HL-60 (cell line): Measurements from ENCODE around the gene CLEC10A.
A peak's percentile ranks its signal among the peaks of the same experiment; 100 is the strongest.

Source experiments
- DNase-seq, 2 experiments: peaks; one replicate each; pipeline ENCODE4 v3.0.0-alpha.2; 2010 to 2020; ENCODE audit warnings: low read depth in 1 of 2, low spot score in 1 of 2
- H3K27ac ChIP-seq: fragments of 250-450 bp; sonication (Bioruptor Pico); replicated peaks from 2 replicates; pipeline ENCODE4 v1.5.1; 2020; ENCODE audit warnings: mild to moderate bottlenecking, moderate library complexity
- H3K27me3 ChIP-seq: fragments of 250-450 bp; sonication (Bioruptor Pico); 2 replicates; pipeline ENCODE4 v1.5.1; 2021; ENCODE audit warnings: mild to moderate bottlenecking, moderate library complexity; ENCODE audit not compliant: insufficient read depth, poor library complexity, severe bottlenecking
- H3K4me3 ChIP-seq: replicated peaks from 2 replicates; pipeline ENCODE4 v1.5.1; 2011; ENCODE audit warnings: mild to moderate bottlenecking, control low read depth, low read length; ENCODE audit not compliant: insufficient read depth
- GABPA ChIP-seq: IDR thresholded peaks from 2 replicates; pipeline ENCODE4 v1.6.1; 2012; ENCODE audit warnings: low read depth
- POLR2AphosphoS5 ChIP-seq: IDR thresholded peaks from 2 replicates; pipeline ENCODE4 v1.6.1; 2012; ENCODE audit warnings: low read depth
- SPI1 ChIP-seq: IDR thresholded peaks from 2 replicates; pipeline ENCODE4 v1.6.1; 2012; ENCODE audit warnings: low read depth, mild to moderate bottlenecking, borderline replicate concordance
- TF ChIP-seq, protein P1 (sequence below): IDR thresholded peaks from one replicate; pipeline ENCODE4 v1.5.1; 2011; ENCODE audit warnings: low read length, control low read depth, inconsistent platforms; ENCODE audit not compliant: insufficient read depth
- TF ChIP-seq, protein P2 (sequence below): IDR thresholded peaks from 2 replicates; pipeline ENCODE4 v1.6.1; 2012; ENCODE audit warnings: low read depth; ENCODE audit not compliant: insufficient replicate concordance

Gene CLEC10A

DNA sequence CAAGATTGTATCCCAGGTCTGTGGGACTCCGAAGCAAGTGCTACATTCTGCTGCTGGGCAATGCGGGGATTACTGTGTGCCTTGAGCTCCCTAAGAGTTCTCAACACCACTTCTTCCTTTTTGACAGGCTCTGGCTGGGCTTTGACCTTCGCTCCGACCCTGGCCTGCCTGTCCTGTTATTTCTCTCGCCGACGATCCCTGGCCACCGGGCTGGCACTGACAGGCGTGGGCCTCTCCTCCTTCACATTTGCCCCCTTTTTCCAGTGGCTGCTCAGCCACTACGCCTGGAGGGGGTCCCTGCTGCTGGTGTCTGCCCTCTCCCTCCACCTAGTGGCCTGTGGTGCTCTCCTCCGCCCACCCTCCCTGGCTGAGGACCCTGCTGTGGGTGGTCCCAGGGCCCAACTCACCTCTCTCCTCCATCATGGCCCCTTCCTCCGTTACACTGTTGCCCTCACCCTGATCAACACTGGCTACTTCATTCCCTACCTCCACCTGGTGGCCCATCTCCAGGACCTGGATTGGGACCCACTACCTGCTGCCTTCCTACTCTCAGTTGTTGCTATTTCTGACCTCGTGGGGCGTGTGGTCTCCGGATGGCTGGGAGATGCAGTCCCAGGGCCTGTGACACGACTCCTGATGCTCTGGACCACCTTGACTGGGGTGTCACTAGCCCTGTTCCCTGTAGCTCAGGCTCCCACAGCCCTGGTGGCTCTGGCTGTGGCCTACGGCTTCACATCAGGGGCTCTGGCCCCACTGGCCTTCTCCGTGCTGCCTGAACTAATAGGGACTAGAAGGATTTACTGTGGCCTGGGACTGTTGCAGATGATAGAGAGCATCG, 41.8 kb downstream of the CLEC10A start:
- no peak overlapping the region for H3K4me3 ChIP-seq
- TF ChIP-seq SPI1: no peak
- no peak overlapping the region for H3K27ac ChIP-seq
- no peak for DNase-seq
- H3K27me3 ChIP-seq: peaks cover under 1% of the 10 kb centered on the region

DNA sequence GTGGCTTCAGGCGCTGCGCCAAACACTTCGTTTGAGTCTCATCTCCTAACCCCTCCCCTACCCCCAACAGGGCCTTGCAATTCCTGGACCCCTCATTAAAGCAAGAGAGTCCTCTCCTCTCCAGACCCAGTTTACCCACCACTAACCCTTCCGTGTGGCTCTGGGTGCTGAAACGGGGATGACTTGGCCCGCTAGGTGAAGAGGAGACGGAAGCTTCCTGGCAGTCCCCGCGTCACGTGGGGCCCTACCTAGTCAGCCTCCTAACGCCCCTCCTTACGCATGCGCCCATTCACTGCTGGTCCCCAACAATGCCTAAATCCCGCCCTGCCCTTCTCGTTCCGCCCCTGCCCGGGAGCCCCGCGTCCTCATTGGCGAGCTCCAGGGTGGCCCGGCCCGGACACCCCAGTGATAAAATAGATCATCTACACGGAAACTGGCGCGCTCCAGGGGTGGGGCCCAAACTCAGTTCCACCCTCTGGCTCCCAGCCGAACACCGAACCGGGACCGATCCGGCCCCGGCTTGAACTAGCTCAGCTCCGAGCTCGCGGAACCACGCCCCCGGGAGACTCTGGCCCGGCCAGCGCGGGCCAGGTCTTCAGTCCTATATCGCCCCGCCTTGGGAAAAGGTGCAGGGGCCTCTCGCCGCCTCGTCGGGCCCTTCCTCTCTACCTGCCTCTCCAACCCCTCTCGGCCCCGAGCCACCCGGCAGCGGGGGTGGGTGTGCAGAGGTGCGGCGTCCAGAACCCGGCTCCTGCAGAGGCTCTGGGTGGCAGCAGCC, 44.3 kb downstream of the CLEC10A start, which contains the start of gene SLC16A13:
Gene SLC16A13, plus strand, starts transcription at position 425 of the 778 bp plus-strand sequence. CDS start 368 bp downstream, outside the sequence.
- Histone ChIP-seq H3K27ac (peak within 1 kb of the TSS; percentile 81), H3K4me3 (peak within 1 kb of the TSS; percentile 65), H3K27me3 (no peaks in the 10 kb centered on the region)
- DNase-seq: peak; percentile 86 to 92
- TF ChIP-seq GABPA: no peak
- no peak for TF ChIP-seq SPI1
- TF ChIP-seq, protein P1, sequence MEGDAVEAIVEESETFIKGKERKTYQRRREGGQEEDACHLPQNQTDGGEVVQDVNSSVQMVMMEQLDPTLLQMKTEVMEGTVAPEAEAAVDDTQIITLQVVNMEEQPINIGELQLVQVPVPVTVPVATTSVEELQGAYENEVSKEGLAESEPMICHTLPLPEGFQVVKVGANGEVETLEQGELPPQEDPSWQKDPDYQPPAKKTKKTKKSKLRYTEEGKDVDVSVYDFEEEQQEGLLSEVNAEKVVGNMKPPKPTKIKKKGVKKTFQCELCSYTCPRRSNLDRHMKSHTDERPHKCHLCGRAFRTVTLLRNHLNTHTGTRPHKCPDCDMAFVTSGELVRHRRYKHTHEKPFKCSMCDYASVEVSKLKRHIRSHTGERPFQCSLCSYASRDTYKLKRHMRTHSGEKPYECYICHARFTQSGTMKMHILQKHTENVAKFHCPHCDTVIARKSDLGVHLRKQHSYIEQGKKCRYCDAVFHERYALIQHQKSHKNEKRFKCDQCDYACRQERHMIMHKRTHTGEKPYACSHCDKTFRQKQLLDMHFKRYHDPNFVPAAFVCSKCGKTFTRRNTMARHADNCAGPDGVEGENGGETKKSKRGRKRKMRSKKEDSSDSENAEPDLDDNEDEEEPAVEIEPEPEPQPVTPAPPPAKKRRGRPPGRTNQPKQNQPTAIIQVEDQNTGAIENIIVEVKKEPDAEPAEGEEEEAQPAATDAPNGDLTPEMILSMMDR: no peak
- TF ChIP-seq, protein P2, sequence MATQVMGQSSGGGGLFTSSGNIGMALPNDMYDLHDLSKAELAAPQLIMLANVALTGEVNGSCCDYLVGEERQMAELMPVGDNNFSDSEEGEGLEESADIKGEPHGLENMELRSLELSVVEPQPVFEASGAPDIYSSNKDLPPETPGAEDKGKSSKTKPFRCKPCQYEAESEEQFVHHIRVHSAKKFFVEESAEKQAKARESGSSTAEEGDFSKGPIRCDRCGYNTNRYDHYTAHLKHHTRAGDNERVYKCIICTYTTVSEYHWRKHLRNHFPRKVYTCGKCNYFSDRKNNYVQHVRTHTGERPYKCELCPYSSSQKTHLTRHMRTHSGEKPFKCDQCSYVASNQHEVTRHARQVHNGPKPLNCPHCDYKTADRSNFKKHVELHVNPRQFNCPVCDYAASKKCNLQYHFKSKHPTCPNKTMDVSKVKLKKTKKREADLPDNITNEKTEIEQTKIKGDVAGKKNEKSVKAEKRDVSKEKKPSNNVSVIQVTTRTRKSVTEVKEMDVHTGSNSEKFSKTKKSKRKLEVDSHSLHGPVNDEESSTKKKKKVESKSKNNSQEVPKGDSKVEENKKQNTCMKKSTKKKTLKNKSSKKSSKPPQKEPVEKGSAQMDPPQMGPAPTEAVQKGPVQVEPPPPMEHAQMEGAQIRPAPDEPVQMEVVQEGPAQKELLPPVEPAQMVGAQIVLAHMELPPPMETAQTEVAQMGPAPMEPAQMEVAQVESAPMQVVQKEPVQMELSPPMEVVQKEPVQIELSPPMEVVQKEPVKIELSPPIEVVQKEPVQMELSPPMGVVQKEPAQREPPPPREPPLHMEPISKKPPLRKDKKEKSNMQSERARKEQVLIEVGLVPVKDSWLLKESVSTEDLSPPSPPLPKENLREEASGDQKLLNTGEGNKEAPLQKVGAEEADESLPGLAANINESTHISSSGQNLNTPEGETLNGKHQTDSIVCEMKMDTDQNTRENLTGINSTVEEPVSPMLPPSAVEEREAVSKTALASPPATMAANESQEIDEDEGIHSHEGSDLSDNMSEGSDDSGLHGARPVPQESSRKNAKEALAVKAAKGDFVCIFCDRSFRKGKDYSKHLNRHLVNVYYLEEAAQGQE: peak; percentile 18
- TF ChIP-seq POLR2AphosphoS5: peak; percentile 71; the same call in 1 of the 2 replicates

DNA sequence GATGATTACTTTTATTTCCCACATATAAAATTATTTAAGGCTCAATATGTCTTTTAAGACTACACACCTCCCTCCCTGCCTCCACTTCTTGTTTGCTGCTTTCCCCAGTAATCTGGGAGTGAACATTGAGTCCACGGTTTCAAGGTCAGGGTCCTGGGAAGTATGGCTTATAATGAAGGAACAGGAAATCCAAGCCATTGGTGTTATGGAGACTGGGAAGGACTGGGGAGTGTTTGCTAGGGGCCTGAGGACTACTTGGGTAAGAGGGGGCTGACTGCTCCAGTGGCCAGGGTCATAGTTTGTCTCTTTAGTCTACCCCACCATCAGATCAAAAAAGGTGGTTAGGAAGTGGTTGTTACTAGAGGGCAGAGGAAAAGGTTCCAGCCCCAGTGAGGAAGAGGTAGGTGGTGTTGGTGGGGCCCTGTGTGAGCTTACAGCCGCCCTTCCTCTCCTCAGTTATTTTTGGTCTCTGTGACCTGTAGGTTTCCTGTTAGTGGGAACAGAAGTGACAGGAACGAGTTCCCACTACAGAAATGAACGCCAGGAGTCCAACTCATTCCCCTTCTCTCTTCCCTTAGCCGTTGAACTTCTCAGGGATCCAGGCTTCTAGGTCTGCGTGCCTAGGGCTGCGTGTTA, 45.0 kb downstream of the CLEC10A start:
- H3K4me3 ChIP-seq: peak overlapping the region; percentile 65
- TF ChIP-seq, protein P1: no peak
- TF ChIP-seq POLR2AphosphoS5: no peak
- TF ChIP-seq, protein P2: no peak
- no peak for TF ChIP-seq GABPA
- TF ChIP-seq SPI1: no peak
- no peaks in the 10 kb centered on the region for H3K27me3 ChIP-seq
- H3K27ac ChIP-seq: peak overlapping the region; percentile 81
- DNase-seq: no peak

DNA sequence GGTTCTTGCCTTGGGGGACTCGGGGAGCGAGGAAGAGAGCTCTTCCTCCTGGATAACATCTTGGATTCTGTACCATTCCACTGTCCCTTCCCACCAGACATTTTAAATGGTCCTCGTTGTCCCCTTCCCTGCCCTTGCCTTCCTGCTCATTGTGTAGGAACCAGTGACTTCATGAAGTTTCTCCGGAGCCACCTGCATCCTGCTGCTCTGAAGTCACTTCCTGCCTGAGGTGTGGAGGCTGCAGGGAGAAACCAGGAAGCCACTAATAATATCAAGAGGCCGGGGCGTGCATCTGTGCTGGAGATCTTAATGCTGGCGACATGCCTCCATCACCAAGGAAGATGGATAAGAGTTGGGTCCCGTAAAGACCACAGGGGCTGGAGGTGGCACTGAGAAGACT, 50.4 kb downstream of the CLEC10A start:
- TF ChIP-seq, protein P1: no peak
- no peak for TF ChIP-seq POLR2AphosphoS5
- no peak for TF ChIP-seq GABPA
- TF ChIP-seq, protein P2: no peak
- TF ChIP-seq SPI1: no peak
- Histone ChIP-seq H3K4me3 (no peak overlapping the region), H3K27ac (no peak overlapping the region), H3K27me3 (no peaks in the 10 kb centered on the region)
- no peak for DNase-seq
